ENCODE data around the gene HINFP.
"Not testable (repeated sequence)": the region's sequence is repeated elsewhere in the genome, so short reads cannot be mapped to it uniquely, and the experiment has no call there.

Gene HINFP

DNA sequence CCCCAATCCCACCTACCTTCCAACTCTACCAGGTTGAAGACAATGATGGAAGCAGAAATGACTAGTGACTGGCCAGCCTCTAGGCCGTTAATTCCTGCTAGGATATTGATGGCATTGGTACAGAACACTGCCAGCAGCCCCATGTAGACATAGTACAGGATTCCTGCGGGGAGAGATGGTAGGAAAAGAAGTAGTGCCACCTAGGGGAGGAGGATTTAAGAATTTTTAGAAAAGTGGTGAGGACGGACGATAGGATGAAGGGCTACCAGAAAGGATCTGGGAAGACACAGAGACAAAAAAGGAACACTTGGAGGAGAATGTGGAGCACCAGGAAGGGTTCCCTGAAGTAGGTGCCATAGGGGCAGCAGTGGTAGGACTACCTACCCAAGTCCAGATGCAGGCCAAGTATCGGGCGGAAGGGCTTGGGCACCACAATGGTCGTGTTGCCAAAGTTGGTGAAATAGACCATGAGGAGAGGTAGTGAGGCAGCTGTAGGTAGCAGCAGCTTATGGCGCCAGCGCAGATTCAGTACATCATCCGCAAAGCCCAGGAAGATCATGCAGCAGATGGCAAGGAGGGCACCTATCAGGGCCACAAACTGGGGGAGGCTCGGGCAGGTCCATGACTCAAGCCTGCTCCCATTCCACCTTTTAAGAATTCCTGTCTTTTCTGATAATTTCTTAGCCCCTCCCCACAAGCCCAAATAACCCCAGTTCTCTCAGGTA lies 21.0 kb upstream of the HINFP start:
- DNase-seq (ENCODE audit: low spot score): no peak

DNA sequence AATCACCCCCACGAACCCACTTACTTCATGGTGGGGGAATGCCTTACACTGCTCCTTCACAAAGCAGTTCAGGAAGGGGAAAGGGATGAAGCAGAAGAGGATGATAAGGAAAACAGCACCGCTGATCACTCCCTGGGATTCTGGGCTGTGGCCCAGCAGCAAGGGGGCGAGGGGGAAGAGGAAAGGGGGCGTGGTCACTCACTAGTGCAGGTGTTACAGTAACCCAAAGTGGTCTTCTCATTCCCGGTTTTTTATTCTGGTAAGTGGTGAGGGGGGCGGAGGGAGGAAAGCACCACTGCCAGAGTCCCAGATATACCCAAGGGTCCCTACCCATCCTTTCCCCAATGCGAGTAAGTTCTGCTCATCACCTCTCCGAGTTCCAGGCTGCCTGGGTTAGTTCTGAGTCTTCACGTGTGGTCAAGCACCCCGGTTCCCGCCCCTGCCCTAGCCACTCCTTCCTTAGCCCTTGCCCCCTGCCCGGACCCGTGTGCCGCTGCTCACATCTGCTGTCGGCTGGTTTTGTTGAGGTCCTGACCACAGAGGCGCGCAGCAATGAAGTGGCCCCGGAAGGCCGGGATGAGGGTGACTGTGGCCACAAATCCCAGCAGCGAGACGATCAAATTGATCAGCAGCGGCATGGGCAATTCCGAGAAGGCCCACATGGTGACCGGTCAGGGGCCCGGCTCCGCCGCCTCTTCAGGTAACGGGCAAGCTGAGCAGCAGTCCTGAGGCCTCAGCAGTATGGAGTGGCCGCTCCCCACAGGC lies 20.2 kb upstream of the HINFP start:
- DNase-seq (ENCODE audit: low spot score): no peak

DNA sequence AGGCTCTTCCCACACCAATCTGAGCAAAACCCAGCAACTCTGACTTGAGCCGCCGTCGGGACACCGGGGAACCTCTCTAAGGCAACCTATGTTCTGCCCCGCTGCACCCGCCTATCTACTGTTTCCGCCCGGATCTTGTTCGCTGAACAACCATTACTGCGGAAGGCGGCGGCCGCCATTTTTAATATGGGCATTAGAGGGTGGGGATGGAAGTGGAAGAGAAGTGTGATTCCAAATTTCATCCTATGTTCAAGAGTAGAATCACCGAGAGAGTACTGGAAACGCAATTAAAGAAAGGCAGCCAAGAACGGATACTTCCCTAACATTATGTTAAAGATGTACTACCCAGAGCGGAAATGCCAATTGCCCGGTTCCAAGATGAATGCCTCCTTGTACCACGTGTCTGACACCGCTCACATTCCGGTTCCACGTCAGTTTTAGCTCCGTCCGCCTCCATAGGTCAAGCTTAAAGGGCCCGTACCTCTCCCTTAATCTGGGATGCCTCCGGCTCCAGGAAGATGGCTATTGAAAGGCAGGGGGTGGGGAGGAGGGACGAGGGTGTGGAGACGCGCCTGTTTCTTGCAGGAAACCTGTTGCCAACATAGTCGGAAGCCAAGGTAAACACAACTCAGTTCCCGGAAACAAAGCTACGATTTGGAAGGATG lies 19.5 kb upstream of the HINFP start, which contains the start of gene DPAGT1:
Gene DPAGT1 (minus strand): TSS at position 95 of the 665 bp plus-strand sequence. CDS start 198 bp downstream, outside the sequence.
- DNase-seq (ENCODE audit: low spot score): peak; percentile 92

DNA sequence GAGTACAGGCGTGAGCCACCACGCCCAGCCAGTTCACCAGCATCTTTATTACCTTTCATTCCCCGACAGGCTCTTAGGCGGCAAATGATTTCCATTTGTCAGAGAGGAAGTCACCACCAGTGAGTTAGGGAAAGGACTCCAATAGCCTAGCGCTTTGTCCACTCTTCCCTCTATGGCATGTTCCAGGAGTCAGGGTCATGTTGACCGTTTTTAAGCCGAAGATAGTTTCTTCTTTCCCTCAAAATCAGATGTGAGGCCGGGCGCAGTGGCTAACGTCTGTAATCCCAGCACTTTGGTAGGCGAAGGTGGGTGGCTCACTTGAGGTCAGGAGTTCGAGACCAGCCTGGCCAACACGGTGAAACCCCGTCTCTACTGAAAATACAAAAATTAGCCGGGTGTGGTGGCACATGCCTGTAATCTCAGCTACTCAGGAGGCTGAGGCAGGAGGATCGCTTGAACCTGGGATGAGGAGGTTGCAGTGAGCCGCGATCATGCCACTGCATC lies 18.2 kb upstream of the HINFP start:
- not testable (repeated sequence) for DNase-seq (ENCODE audit: low spot score)

DNA sequence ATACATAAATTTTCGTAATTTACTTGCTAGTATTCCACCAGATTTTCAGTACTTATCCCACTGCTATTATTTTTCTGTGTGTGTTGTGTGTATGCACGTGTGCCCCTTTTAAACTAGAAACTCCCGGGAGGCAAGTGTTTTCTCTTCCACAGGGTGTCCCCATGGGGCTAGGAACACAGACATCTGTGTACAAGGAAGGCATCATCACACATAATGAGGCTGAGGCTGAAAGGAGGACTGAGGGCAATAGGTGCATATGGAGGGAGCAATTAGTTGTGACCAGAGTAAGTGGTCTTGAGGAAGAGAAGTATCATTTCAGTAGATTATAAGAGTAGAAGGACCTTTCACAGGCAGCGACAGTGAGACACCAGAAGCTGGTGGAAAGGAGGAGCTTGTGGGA lies 17.6 kb upstream of the HINFP start:
- DNase-seq (ENCODE audit: low spot score): no peak

DNA sequence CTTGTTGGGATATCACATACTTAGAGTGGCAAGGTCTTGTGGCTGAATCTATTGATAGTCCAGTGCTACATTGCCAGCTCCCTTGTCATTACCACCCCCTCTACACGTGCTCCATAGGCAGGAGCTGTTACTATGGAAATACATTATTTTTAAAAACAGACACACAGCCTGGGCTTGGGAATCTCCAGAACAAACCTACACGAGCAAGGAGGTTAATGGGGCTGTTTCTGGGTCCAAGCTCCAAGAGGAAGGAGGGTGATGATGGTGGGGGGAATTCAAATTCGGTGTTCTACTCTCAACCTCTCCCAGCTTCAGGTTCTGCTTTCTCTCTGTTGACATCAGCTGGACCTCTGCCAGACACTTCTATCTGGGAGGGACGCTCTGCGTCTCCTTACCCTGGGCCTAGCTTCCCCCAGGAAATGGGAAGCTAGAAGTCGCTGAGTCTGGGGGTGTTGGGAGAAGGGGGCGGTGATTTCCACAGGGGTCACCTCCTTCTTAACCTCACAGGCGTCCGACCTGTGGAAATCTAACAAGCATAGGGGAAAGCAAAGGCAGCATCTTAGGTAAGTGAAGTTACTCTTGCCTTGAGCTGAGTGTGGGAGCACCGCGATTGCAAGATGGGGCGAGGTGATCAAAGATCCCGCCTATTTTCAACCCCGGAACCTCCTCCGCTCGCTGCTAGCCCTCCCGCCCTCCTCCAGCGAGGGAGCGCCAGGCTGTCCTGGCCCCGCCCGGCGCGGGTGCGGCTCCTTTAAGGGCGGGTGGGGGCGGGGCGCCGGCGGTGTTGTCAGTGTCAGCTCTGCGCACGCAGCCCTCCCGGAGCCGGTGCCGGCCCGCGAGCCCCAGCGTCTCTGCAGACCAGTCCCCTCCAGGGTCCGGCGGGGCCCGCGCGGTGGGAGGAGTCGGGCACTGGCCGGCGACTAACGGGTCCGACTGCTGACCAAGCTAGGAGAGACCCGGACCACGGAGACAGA lies 14.5 kb upstream of the HINFP start, which contains the start of gene C2CD2L:
Gene C2CD2L (plus strand): TSS at position 781 of the 974 bp plus-strand sequence. CDS start 398 bp downstream, outside the sequence.
- DNase-seq (ENCODE audit: low spot score): peak; percentile 94

DNA sequence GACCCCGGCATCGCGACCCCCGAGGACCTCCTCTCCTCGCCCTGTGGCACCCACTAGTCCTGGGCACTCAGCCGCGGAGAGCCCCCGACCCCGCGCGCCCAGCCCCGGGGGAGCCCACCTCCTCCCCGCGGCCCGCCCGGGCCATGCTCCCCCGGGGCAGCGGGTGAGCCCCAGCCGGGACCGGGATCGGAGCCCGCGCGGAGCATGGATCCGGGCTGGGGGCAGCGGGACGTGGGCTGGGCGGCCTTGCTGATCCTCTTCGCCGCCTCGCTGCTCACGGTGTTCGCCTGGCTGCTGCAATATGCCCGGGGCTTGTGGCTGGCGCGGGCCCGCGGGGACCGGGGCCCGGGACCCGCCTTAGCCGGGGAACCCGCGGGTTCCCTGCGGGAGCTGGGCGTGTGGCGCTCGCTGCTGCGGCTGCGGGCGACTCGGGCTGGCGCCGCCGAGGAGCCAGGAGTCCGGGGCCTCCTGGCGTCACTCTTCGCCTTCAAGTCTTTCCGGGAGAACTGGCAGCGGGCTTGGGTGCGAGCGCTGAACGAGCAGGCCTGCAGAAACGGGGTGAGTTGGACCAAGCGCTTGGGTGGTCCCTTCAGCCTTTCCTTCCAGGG lies 13.7 kb upstream of the HINFP start:
- no peak for DNase-seq (ENCODE audit: low spot score)

DNA sequence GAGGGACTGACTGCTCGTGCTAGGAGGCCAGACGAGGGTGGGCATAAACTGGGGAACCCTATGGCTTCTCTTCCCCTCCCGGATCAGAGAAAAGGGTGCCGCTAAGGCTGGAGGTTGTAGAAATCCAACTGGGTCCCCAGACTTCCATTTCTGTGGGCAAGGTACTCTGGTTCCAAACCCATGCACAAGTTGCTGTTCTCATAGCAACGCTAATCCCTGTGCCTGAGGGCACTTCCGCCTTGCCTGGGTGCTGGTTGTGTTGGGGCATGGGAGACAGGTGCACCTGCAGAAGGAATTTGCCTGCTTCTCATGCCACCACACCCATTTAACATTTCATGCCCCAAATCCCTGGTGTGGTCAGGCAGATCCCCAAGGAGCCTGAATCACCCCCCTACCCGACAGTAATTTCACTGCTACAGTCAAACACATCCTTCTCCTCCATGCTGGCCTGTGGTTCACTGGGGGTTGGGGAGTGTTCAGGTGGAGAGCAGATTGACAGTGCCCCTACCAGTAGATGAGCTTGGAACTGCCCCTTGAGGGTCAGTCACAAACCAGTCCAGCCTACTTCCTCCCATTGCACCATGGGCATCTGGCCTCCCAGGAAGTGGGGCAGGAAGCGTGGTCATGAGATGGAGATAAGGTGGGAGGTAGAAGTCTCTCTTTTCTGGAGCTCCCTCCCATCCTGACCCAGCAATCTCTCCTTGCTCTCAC lies 13.1 kb upstream of the HINFP start:
- DNase-seq (ENCODE audit: low spot score): no peak

DNA sequence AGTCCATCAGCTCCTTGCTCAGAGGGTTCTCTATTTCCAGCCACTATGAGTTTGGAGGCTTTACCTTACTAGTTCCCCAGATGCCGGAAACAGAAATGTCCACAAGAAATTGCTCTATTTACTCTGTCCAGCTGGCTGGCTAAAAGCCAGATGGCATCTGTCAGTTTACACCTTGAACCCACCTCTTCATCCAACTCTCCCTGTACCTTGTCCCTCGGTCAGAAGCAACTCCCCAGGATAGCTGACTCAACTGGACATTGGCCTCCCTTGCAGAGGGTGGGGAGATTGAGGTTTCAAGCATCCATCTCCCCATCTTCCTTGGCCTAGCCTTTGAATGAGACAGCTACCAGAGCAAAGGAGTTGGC lies 12.5 kb upstream of the HINFP start:
- DNase-seq (ENCODE audit: low spot score): no peak

DNA sequence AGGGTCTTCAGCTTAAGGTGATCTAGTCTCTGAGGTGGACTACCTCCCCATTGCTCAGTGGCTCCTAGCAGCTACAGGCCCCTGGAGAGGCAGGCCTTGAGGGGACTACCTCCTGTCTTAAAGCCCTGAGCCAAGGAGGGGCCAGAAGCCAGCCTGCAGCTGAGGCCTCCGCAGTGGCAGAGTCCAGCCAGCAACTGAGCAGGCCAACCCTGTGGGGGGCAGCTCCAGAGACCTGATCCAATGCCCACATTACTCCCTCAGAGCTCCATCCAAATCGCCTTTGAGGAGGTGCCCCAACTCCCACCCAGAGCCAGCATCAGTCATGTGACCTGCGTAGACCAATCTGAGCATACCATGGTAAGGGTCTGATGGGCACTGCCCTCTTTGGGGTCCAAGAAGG lies 11.5 kb upstream of the HINFP start:
- no peak for DNase-seq (ENCODE audit: low spot score)

DNA sequence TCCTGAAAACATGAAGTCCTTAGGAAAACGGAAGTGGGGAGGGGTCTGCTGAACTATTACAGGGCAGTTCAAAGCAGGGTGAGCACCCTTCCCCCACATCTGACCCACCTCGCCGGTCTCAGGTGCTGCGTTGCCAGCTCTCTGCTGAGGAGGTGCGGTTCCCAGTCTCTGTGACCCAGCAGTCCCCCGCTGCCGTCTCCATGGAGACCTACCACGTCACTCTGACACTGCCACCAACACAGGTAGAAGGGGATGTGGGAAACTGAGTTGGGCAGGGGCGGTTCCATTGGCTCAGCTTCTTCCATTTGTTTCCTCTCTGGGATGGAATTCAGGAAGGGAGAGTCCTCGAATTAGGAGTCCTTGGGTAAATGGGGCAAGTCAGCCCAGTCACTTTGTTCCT lies 10.9 kb upstream of the HINFP start:
- DNase-seq (ENCODE audit: low spot score): no peak

DNA sequence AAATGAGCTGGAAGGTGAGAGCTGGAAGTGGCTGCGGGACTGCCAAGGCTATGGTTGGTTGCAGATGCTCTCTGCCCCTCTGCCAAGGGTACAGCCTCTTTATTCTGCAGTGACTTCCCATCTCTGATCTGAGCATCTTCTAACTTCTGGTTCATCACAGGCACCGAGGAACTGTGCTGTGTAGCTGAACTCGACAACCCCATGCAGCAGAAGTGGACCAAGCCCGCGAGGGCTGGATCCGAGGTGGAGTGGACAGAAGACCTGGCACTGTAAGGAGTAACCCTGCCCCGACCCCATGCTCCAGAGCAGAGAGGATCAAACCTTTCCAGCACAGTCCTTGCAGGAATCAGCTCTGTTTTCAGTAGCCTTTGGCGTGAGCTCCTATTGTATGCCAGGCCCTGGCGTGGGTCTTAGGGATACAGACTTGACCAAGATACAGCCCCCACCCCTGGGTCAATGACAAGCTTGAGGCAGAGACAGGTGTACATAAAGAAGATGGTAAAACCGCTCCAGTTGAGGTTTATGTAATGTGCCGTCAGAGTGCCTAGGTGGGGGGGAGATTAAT lies 9.9 kb upstream of the HINFP start:
- DNase-seq (ENCODE audit: low spot score): no peak

DNA sequence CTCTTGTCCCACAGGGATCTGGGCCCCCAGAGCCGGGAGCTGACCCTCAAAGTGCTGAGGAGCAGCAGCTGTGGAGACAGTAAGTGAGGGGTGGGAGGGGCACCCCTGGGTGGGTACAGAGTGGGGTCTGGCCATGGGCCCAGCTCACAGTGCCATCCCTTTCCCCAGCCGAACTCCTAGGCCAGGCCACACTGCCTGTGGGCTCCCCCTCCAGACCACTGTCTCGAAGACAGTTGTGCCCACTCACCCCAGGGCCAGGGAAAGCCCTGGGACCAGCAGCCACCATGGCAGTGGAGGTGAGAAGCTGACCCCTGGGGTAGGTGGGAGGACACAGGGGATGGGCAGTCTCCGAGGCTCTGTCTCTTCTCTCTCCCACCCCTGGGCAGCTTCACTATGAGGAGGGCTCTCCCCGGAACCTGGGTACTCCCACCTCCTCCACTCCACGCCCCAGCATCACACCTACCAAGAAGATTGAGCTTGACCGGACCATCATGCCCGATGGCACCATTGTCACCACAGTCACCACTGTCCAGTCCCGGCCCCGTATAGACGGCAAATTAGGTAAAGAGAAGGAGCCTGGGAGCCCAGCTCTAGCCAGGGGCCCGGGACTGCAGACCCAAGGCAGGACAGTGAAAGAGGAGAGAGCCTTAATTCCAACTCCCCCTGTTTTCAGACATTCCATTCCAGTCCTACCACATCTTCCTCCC lies 8.9 kb upstream of the HINFP start:
- DNase-seq (ENCODE audit: low spot score): no peak

DNA sequence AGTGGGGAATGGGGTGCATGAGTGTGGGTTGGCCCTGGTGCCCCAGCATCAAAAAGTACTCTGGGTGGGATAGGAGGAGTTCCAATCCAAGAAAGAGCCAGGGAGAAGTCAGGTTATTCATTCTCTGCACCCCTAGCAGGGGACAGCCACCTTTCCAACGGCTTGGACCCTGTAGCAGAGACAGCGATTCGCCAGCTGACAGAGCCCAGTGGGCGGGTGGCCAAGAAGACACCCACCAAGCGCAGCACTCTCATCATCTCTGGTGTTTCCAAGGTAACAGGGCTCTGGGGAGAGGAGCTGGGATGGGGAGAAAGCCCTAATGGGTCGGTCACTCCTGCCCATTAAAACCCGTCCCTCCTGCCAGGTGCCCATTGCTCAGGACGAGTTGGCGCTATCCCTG lies 7.7 kb upstream of the HINFP start:
- DNase-seq (ENCODE audit: low spot score): no peak

DNA sequence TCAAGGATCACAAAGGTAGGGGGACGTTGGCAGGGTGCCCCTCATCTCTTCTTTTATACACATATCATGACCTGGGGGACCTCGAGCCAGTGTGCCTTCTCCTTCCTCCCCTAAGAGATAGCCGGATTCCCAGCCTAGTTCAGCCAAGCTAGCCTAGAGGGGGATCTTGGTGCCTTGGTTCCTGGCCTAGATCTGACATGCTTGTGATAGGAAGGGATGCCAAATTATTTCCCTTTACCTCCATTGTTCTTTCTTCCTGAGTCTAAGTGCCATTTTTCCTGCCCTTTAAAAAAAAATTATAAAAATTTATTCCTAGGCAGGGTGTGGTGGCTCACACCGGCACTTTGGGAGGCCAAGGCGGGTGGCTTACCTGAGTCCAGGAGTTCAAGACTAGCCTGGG lies 7.0 kb upstream of the HINFP start:
- no peak for DNase-seq (ENCODE audit: low spot score)

DNA sequence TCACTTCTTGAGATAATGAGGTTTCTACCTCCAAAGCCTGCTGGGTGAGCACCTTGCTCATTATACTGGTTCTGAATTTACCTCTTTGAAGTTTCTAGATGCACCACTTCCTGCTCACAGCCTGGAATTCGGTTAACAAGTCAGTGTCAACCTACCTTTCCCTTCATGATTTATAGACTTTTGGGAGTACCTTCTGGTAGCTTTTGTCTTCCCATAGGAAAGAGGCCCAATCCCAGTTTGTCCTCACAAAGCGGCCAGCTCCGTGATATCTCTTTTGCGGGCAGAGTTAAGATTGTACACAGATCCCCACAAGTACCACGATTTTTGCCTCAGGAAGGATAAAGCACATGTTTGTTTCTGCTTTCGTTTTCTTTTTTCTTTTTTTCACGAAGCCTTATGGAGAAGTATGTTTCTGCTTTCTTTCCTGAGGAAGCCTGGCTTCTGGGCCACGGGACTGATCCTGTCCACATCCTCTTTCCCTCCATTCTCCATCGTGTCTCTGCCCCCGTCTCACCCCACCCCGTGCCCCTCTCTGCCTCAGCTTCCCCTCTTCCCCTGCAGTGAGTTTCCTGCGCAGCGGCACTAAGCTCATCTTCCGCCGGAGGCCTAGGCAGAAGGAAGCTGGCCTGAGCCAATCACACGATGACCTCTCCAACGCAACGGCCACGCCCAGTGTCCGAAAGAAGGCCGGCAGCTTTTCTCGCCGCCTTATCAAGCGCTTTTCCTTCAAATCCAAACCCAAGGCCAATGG lies 5.7 kb upstream of the HINFP start:
- no peak for DNase-seq (ENCODE audit: low spot score)

DNA sequence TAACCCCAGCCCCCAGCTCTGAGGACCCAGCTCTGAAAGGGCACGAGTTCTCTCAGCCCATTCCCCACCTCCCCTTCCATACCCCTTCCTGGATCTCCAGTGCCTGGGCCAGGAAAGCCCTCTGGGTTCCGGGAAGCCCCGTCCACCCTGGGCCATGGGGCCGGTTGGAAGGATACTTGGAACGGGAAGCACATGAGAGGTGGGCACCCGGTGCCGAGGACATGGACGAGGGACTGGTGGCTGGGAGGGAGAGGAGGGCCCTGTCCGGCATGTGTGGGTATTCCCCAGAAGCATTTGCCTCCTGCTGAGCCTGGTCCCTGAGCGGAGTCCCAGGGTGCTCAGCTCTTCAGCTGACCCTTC lies 5.2 kb upstream of the HINFP start:
- DNase-seq (ENCODE audit: low spot score): no peak

DNA sequence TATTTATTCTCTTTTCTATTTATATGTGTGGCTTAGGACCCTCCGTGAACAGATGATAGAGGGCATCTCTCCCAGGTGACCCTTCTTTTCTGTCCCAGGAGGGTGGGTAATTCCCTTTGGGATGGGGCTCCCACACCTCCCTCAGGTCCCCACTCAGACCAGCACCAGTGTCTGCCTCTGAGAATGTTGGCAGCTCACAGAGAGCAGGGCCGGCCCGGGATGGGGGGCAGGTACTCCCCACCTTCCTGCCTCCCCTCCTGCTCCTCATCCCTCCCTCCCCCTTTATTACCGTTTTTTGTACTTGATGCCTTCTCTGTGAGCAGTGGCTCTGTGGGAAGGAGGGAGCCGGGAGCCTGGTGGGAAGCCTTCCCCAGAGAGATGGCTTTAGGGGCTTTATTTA lies 4.8 kb upstream of the HINFP start:
- DNase-seq (ENCODE audit: low spot score): no peak
